ENCODE results near the gene BBOX1. TPM values are rescaled to one million over a fixed set of nuclear protein-coding genes. Genes with fewer than 3 reads are reported as not detected.
"Not testable (repeated sequence)": the region's sequence is repeated elsewhere in the genome, so short reads cannot be mapped to it uniquely, and the experiment has no call there.

Gene BBOX1
- total RNA-seq, 1 donor from 2014 or later, result not detected

DNA sequence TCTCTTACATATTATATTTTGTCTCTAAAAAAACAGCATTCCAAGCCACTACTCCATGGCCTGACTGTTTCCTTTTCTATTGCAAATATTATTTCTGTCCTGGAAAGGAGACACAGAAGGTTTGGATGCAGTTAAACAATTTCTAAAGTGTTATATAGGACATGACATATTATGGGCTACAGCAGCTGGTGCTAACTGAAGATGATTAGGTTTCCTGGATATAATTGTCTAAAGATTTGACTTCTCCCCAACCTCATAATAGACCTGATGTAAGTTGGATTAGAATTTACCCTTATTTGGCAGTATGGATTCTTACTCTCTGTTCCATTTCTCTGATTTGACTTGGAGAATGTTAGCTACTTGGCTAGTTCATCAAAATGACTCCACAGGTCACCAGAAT, 90.2 kb downstream of the BBOX1 start:
- TF ChIP-seq EZH2phosphoT487 (IDR thresholded peaks at IDR 0.05), result no peak
- TF ChIP-seq EZH2 (IDR thresholded peaks at IDR 0.05), result no peak
- TF ChIP-seq, protein P1, sequence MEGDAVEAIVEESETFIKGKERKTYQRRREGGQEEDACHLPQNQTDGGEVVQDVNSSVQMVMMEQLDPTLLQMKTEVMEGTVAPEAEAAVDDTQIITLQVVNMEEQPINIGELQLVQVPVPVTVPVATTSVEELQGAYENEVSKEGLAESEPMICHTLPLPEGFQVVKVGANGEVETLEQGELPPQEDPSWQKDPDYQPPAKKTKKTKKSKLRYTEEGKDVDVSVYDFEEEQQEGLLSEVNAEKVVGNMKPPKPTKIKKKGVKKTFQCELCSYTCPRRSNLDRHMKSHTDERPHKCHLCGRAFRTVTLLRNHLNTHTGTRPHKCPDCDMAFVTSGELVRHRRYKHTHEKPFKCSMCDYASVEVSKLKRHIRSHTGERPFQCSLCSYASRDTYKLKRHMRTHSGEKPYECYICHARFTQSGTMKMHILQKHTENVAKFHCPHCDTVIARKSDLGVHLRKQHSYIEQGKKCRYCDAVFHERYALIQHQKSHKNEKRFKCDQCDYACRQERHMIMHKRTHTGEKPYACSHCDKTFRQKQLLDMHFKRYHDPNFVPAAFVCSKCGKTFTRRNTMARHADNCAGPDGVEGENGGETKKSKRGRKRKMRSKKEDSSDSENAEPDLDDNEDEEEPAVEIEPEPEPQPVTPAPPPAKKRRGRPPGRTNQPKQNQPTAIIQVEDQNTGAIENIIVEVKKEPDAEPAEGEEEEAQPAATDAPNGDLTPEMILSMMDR (IDR thresholded peaks at IDR 0.05), result no peak
- Histone ChIP-seq H4K20me1 (ENCODE audit: low read depth) (no peaks in the 10 kb centered on the region), H3K36me3 (no peaks in the 10 kb centered on the region), H3K4me3 (no peak overlapping the region), H3K9ac (no peak overlapping the region), H3K79me2 (ENCODE audit: low read depth) (no peaks in the 10 kb centered on the region), H3K4me1 (no peaks in the 10 kb centered on the region), H3K9me3 (ENCODE audit: low read depth) (no peaks in the 10 kb centered on the region), H3K27ac (no peak overlapping the region), H3K4me2 (no peak overlapping the region), H3K27me3 (no peaks in the 10 kb centered on the region), H3F3A (ENCODE audit: low read depth) (no peaks in the 10 kb centered on the region), H2AFZ (replicated peaks) (no peak overlapping the region)
- peaks cover 17% of the 10 kb centered on the region for H3K9me3 Mint-ChIP-seq
- H3K36me3 Mint-ChIP-seq, result no peaks in the 10 kb centered on the region
- H3K27me3 Mint-ChIP-seq (ENCODE audit: insufficient read depth, low read depth), result peaks cover 3% of the 10 kb centered on the region
- H3K4me1 Mint-ChIP-seq, result no peaks in the 10 kb centered on the region
- H3K4me3 Mint-ChIP-seq, result no peak overlapping the region
- no peak for DNase-seq (ENCODE audit: low spot score)
- H3K27ac Mint-ChIP-seq, result no peak overlapping the region

DNA sequence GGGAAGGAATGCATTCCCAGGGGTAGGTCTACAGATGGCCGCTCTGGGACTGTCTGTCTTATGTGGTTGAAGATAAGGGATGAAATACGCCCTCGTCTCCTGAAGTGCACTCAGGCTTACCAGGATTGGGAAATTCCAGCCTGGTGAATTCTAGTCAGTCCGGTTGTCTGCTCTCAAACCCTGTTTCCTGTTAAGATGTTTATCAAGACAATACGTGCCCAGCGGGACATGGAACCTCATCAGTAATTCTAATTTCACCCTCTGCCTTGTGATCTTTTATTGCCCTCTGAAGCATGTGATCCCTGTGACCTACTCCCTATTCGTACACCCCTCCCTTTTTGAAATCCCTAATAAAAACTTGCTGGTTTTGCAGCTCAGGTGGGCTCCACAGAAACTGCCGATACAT, 95.3 kb downstream of the BBOX1 start:
- H3K4me3 Mint-ChIP-seq; H3K36me3 ChIP-seq; H3K27me3 Mint-ChIP-seq (ENCODE audit: insufficient read depth, low read depth); H3K9me3 ChIP-seq (ENCODE audit: low read depth); H3K9ac ChIP-seq; H3K4me1 ChIP-seq; H4K20me1 ChIP-seq (ENCODE audit: low read depth); H3K36me3 Mint-ChIP-seq; H3K79me2 ChIP-seq (ENCODE audit: low read depth); H3K4me1 Mint-ChIP-seq; H3K27ac Mint-ChIP-seq; H3K4me3 ChIP-seq; H2AFZ ChIP-seq (replicated peaks); H3K4me2 ChIP-seq; H3K27ac ChIP-seq; H3K27me3 ChIP-seq; H3F3A ChIP-seq (ENCODE audit: low read depth): not testable (repeated sequence)
- peaks cover 36% of the 10 kb centered on the region for H3K9me3 Mint-ChIP-seq
- peak; percentile 7 for DNase-seq (ENCODE audit: low spot score)

DNA sequence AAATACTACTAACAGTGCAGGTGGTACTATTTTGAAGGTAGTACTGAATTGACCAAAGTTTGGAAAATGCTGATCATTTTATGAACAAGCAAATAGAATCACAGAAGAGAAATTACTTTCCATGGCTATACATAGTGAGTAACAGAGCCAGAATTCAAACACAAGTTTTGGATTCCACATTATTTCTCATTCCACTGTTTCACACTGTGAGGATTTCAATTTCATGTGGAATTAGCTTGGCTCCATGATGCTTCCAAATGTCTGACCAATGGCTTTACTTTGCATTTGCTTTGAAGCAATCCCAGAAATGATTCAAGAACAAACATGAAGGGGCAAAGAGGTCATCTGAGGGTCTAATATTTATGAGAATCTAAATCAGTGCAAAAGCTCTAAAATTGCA, 98.1 kb downstream of the BBOX1 start:
- no peaks in the 10 kb centered on the region for H3K4me1 ChIP-seq
- no peaks in the 10 kb centered on the region for H3K9me3 ChIP-seq (ENCODE audit: low read depth)
- DNase-seq (ENCODE audit: low spot score), result no peak
- Mint-ChIP-seq H3K27ac (no peak overlapping the region), H3K27me3 (ENCODE audit: insufficient read depth, low read depth) (no peaks in the 10 kb centered on the region), H3K9me3 (peaks cover 44% of the 10 kb centered on the region), H3K4me3 (no peak overlapping the region), H3K36me3 (peaks cover 6% of the 10 kb centered on the region), H3K4me1 (no peaks in the 10 kb centered on the region)
- no peaks in the 10 kb centered on the region for H4K20me1 ChIP-seq (ENCODE audit: low read depth)
- H2AFZ ChIP-seq (replicated peaks), result no peak overlapping the region
- H3K27ac ChIP-seq, result no peak overlapping the region
- H3K79me2 ChIP-seq (ENCODE audit: low read depth), result no peaks in the 10 kb centered on the region
- H3K4me2 ChIP-seq, result no peak overlapping the region
- H3F3A ChIP-seq (ENCODE audit: low read depth), result no peaks in the 10 kb centered on the region
- H3K36me3 ChIP-seq, result no peaks in the 10 kb centered on the region
- H3K27me3 ChIP-seq, result no peaks in the 10 kb centered on the region
- TF ChIP-seq EZH2 (IDR thresholded peaks at IDR 0.05) (no peak), EZH2phosphoT487 (IDR thresholded peaks at IDR 0.05) (no peak)
- TF ChIP-seq, protein P1 (IDR thresholded peaks at IDR 0.05), result no peak
- no peak overlapping the region for H3K4me3 ChIP-seq
- no peak overlapping the region for H3K9ac ChIP-seq

DNA sequence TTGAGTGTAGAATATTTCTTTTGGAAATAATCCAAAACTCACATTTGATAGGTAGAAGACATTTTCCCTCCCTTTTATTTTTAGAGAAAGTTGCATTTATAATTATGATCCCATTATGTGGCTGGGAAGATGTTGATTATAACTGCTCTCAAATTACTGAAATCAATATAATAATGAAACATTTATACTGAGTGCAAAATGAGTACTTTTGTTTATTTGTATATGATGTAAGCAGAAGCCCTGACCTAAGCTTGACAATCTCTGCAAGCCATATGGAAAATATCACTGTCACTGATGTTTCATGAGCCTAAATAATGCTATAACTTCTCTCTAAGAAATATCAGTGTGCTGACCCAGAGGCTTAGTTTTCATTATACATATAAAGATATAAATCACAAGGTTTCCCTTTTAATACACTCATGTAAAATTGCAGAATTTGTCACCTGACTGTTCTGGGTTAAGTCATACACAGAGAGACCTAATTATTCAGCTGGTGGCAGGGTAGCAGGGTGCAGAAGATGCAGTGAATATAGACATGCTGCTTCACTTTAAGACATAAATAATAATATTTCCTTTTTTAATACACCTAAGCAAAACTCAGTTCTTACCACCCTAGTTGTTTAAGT, 99.2 kb downstream of the BBOX1 start:
- no peaks in the 10 kb centered on the region for H3K4me1 ChIP-seq
- Mint-ChIP-seq H3K27me3 (ENCODE audit: insufficient read depth, low read depth) (no peaks in the 10 kb centered on the region), H3K4me1 (no peaks in the 10 kb centered on the region), H3K9me3 (peaks cover 42% of the 10 kb centered on the region), H3K27ac (no peak overlapping the region), H3K36me3 (peaks cover 8% of the 10 kb centered on the region), H3K4me3 (no peak overlapping the region)
- H3K4me3 ChIP-seq, result no peak overlapping the region
- no peaks in the 10 kb centered on the region for H4K20me1 ChIP-seq (ENCODE audit: low read depth)
- H3K9me3 ChIP-seq (ENCODE audit: low read depth), result no peaks in the 10 kb centered on the region
- H3K9ac ChIP-seq, result no peak overlapping the region
- H3K27me3 ChIP-seq, result no peaks in the 10 kb centered on the region
- no peaks in the 10 kb centered on the region for H3K79me2 ChIP-seq (ENCODE audit: low read depth)
- no peaks in the 10 kb centered on the region for H3F3A ChIP-seq (ENCODE audit: low read depth)
- no peak overlapping the region for H2AFZ ChIP-seq (replicated peaks)
- no peak overlapping the region for H3K4me2 ChIP-seq
- DNase-seq (ENCODE audit: low spot score), result no peak
- TF ChIP-seq EZH2phosphoT487 (IDR thresholded peaks at IDR 0.05) (no peak), EZH2 (IDR thresholded peaks at IDR 0.05) (no peak)
- TF ChIP-seq, protein P1 (IDR thresholded peaks at IDR 0.05), result no peak
- H3K36me3 ChIP-seq, result no peaks in the 10 kb centered on the region
- H3K27ac ChIP-seq, result no peak overlapping the region

Measured in neural progenitor cell (in vitro differentiated cells).